SK-N-SH treated with all-trans-retinoic acid at 6 μM for 48 hours (cell line): Measurements from ENCODE around the gene KCNJ1.

Experiments
- ATAC-seq: fragments of 200-7000 bp; cut with Tn5 transposase; 3 replicates; pipeline ENCODE4 v1.9.1; 2020; ENCODE audit warnings: mild to moderate bottlenecking, moderate library complexity
- BACH2 ChIP-seq: fragments of 250-450 bp; sonication (Bioruptor Pico); IDR thresholded peaks from 2 replicates; pipeline ENCODE4 v1.9.0; 2021; ENCODE audit warnings: mild to moderate bottlenecking, borderline replicate concordance
- CREB5 ChIP-seq: fragments of 250-450 bp; sonication (Bioruptor Pico); IDR thresholded peaks from 2 replicates; pipeline ENCODE4 v1.5.1; 2020; ENCODE audit warnings: low read depth, mild to moderate bottlenecking, moderate library complexity
- CSDC2 ChIP-seq: fragments of 250-450 bp; sonication (Bioruptor Pico); IDR thresholded peaks from 2 replicates; pipeline ENCODE4 v1.5.0; 2020; ENCODE audit warnings: mild to moderate bottlenecking, moderate library complexity
- CSRNP3 ChIP-seq: fragments of 250-450 bp; sonication (Bioruptor Pico); IDR thresholded peaks from 2 replicates; pipeline ENCODE4 v1.5.1; 2021; ENCODE audit warnings: mild to moderate bottlenecking, moderate library complexity
- ESRRG ChIP-seq: fragments of 250-450 bp; sonication (Bioruptor Pico); IDR thresholded peaks from 2 replicates; pipeline ENCODE4 v1.6.1; 2021; ENCODE audit warnings: mild to moderate bottlenecking
- GLIS3 ChIP-seq: fragments of 250-450 bp; sonication (Bioruptor Pico); IDR thresholded peaks from 2 replicates; pipeline ENCODE4 v1.5.0; 2020; ENCODE audit warnings: mild to moderate bottlenecking, moderate library complexity
- OSR1 ChIP-seq: fragments of 250-450 bp; sonication (Bioruptor Pico); IDR thresholded peaks from 2 replicates; pipeline ENCODE4 v1.8.0; 2022; ENCODE audit warnings: moderate library complexity, mild to moderate bottlenecking, inconsistent platforms
- PATZ1 ChIP-seq: fragments of 250-450 bp; sonication (Bioruptor Pico); IDR thresholded peaks from 2 replicates; pipeline ENCODE4 v1.8.0; 2020; ENCODE audit warnings: mild to moderate bottlenecking, moderate library complexity, borderline replicate concordance
- POU6F1 ChIP-seq: fragments of 250-450 bp; sonication (Bioruptor Pico); IDR thresholded peaks from 2 replicates; pipeline ENCODE4 v1.8.0; 2021; ENCODE audit warnings: low read depth, mild to moderate bottlenecking, moderate library complexity, borderline replicate concordance
- PPARA ChIP-seq: fragments of 250-450 bp; sonication (Bioruptor Pico); IDR thresholded peaks from 2 replicates; pipeline ENCODE4 v1.5.0; 2020; ENCODE audit warnings: mild to moderate bottlenecking, borderline replicate concordance
- RARB ChIP-seq: fragments of 250-450 bp; sonication (Bioruptor Pico); IDR thresholded peaks from 2 replicates; pipeline ENCODE4 v1.8.0; 2021; ENCODE audit warnings: mild to moderate bottlenecking, moderate library complexity
- SNAI2 ChIP-seq: fragments of 250-450 bp; sonication (Bioruptor Pico); IDR thresholded peaks from 2 replicates; pipeline ENCODE4 v1.5.0; 2020; ENCODE audit warnings: mild to moderate bottlenecking, moderate library complexity
- TCF4 ChIP-seq: fragments of 250-450 bp; sonication (Bioruptor Pico); IDR thresholded peaks from 2 replicates; pipeline ENCODE4 v1.8.0; 2021; ENCODE audit warnings: mild to moderate bottlenecking, moderate library complexity, borderline replicate concordance
- TOX ChIP-seq: fragments of 250-450 bp; sonication (Bioruptor Pico); IDR thresholded peaks from 2 replicates; pipeline ENCODE4 v1.8.0; 2021; ENCODE audit warnings: mild to moderate bottlenecking, moderate library complexity, borderline replicate concordance
- TSHZ2 ChIP-seq: fragments of 250-450 bp; sonication (Bioruptor Pico); IDR thresholded peaks from 2 replicates; pipeline ENCODE4 v1.5.0; 2020; ENCODE audit warnings: mild to moderate bottlenecking, moderate library complexity
- ZC3H10 ChIP-seq: fragments of 250-450 bp; sonication (Bioruptor Pico); IDR thresholded peaks from 2 replicates; pipeline ENCODE4 v1.5.1; 2021; ENCODE audit warnings: mild to moderate bottlenecking, moderate library complexity
- ZFP3 ChIP-seq: fragments of 250-450 bp; sonication (Bioruptor Pico); IDR thresholded peaks from 2 replicates; pipeline ENCODE4 v1.5.0; 2020; ENCODE audit warnings: mild to moderate bottlenecking, moderate library complexity
- ZFP30 ChIP-seq: fragments of 450-650 bp; formaldehyde crosslinking; IDR thresholded peaks from 2 replicates; pipeline ENCODE4 v1.5.0; 2022; ENCODE audit warnings: mild to moderate bottlenecking, moderate library complexity
- ZNF70 ChIP-seq: fragments of 450-650 bp; formaldehyde crosslinking; IDR thresholded peaks from 2 replicates; pipeline ENCODE4 v1.5.0; 2020; ENCODE audit warnings: mild to moderate bottlenecking, moderate library complexity
- ZNF8 ChIP-seq: fragments of 450-650 bp; formaldehyde crosslinking; IDR thresholded peaks from 2 replicates; pipeline ENCODE4 v1.5.0; 2020; ENCODE audit warnings: mild to moderate bottlenecking, moderate library complexity

The KCNJ1 gene

GRCh38 chr11:128831174-128832120 is 35.6 kb downstream of the KCNJ1 start:
- ATAC-seq: peak; percentile 97
- TF ChIP-seq PPARA (no peak), ZNF8 (CRISPR knock-in tag) (no peak), CREB5 (CRISPR knock-in tag) (no peak), CSDC2 (CRISPR knock-in tag) (no peak), PATZ1 (CRISPR knock-in tag) (no peak), POU6F1 (CRISPR knock-in tag) (no peak), TCF4 (no peak), ZNF70 (no peak), ESRRG (CRISPR knock-in tag) (no peak)

- ATAC-seq: peak; percentile 50
- TF ChIP-seq BACH2 (CRISPR knock-in tag) (no peak), ZFP3 (CRISPR knock-in tag) (no peak), TSHZ2 (no peak), SNAI2 (no peak), PATZ1 (CRISPR knock-in tag) (no peak), PPARA (no peak), TCF4 (no peak), ZNF8 (CRISPR knock-in tag) (no peak), ESRRG (CRISPR knock-in tag) (no peak), RARB (CRISPR knock-in tag) (no peak), ZFP30 (CRISPR knock-in tag) (no peak), CSDC2 (CRISPR knock-in tag) (no peak), GLIS3 (CRISPR knock-in tag) (no peak), ZNF70 (no peak), TOX (CRISPR knock-in tag) (no peak), OSR1 (CRISPR knock-in tag) (no peak)
Measured at GRCh38 chr11:128830290-128831173, 36.6 kb downstream of the KCNJ1 start.

- ATAC-seq: no peak
- no peak for TF ChIP-seq ZNF70
- no peak for TF ChIP-seq SNAI2
- no peak for TF ChIP-seq GLIS3 (CRISPR knock-in tag)
- TF ChIP-seq RARB (CRISPR knock-in tag): no peak
- TF ChIP-seq TCF4: no peak
- no peak for TF ChIP-seq CSRNP3 (CRISPR knock-in tag)
- no peak for TF ChIP-seq ZC3H10
- TF ChIP-seq BACH2 (CRISPR knock-in tag): no peak
- TF ChIP-seq CREB5 (CRISPR knock-in tag): no peak
- no peak for TF ChIP-seq PATZ1 (CRISPR knock-in tag)
- TF ChIP-seq CSDC2 (CRISPR knock-in tag): no peak
Measured at GRCh38 chr11:128828350-128828749, 38.7 kb downstream of the KCNJ1 start.
